GM18867 (cell line): Measurements from ENCODE around the gene BRCA2.

ENCODE experiments used
- ATAC-seq: cut with Tn5 transposase; IDR thresholded peaks from one replicate; pipeline ENCODE4 v1.9.1; 2021; ENCODE audit warnings: mild to moderate bottlenecking, moderate library complexity; ENCODE audit not compliant: unreplicated experiment

The BRCA2 gene

DNA sequence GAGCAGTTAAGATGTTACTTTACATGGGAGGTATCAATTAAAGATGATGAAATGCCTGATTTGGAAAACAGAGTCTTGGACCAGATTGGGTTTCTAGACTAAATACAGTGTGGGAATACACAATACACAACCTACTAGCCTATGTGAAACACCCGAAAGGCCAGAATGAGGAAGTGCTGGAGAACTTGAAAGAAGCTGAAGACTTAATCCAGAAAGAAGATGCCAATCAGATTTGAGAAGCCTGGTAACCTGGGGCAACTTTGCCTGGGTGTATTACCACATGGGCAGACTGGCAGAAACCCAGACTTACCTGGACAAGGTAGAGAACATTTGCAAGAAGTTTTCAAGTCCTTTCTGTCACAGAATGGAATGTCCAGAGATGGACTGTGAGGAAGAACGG is 69.4 kb downstream of the BRCA2 start:
- ATAC-seq: no peak

DNA sequence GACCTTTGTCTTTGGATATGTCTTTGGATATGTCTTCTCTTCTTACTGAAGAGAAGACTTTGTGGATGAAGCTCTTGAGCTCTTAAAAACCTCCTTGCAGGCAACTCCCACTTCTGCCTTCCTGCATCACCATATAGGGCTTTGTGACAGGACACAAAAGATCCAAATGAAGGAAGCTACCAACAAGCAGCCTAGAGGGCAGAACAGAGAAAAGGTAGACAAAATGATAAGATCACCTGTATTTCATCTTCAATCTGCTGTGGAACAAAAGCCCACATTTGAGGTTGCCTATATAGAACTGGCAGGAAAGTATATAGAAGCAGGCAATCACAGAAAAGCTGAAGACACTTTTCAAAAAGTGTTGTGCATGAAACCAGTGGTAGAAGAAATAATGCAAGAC is 70.1 kb downstream of the BRCA2 start:
- ATAC-seq: no peak

DNA sequence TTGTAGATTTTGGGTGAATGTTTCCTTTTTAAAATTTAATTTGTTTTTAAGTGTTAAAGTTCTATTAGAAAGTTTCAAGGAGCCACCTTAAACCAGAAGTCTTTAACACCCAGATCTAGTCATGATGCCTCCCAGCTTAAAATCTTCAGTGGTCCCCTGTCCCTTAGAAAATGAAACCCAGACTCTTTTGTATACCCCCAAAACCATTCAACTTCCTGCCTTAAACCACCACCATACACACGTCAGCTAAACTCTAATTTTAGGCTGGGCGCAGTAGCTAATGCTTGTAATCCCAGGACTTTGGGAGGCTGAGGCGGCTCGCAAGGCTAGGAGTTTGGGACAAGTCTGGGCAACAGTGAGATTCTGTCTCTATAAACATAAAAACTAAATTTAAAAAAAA is 74.7 kb downstream of the BRCA2 start:
- ATAC-seq: no peak

DNA sequence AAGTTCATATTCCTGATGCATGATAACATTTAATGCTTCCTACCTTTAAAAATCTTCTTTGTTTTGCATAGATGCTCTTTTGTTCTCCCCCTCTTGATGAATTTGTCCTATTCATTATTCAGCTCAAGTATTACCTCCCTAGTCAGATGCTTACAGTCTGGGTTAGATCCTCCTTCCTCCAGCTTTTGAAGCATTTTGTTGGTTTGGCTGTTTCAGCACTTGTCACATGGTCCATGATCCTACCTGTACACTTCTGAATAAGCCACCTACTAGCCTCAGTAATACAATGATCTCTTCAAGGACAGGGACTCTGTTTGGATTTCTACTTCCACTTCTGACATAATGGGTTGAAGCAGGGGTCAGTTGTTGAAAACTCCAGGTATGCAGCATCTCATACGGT is 75.2 kb downstream of the BRCA2 start:
- no peak for ATAC-seq

DNA sequence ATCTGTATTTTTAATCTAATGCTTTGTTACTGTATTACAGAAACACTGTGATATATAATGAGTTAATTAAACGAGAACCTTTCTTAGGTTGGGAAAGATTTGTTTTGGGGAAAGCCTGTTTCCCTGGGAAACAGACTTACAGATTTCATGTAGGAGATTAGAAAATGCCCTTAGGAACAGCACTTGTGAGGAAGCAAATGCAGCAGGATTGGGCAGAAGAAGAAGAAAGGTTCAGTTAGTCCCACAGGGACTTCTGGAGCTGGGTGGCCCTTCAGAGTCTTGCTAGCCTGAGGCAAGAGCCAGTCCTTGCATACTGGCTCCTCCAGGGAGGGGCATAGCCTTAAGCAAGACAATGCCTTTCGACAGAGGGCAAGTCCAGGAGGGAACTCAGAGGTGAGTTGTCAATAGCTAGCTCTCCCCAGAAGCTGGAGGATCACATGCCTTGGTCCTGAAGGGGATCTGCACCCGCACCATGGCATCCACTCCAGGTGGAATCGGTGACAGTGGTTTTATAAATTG is 75.9 kb downstream of the BRCA2 start:
- ATAC-seq: no peak

DNA sequence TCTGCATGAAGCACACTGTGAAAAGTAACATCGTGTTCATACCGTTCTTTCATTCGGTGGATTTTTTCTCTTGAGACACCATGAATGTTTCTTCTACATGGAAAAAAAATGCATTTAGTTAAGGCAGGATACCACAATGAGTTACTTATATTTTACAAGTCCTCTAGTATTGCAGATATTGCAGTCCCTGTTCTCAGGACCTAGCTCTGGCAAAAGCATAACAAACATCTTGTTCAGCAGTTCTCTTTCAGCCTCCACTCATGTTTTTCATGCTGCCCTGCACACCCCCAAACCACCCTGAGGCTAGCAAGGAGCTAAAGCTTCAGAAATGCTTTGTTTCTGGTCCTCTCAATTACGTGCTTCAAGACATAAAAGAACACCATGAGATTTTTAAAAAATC is 87.8 kb downstream of the BRCA2 start:
- no peak for ATAC-seq

DNA sequence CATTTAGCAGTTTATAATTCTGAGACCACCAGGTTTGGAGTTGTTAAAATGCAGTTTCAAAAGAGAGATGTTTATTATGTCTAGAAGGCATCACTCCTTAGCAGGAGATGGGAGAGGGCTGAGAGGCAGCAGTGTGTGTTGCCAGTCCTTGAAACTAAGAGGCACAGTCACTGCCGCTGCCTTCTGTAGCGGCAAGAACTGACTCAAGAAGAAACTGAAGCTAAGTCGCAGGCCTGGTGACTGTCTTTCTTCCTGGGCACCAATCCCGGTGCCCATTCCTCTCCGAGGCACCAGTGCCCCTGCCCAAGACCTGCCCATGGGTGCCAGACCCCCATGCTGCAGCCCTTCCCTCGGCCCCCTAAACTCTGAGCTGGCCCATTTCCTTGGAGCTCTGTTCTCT is 92.5 kb downstream of the BRCA2 start:
- peak; percentile 88 for ATAC-seq

DNA sequence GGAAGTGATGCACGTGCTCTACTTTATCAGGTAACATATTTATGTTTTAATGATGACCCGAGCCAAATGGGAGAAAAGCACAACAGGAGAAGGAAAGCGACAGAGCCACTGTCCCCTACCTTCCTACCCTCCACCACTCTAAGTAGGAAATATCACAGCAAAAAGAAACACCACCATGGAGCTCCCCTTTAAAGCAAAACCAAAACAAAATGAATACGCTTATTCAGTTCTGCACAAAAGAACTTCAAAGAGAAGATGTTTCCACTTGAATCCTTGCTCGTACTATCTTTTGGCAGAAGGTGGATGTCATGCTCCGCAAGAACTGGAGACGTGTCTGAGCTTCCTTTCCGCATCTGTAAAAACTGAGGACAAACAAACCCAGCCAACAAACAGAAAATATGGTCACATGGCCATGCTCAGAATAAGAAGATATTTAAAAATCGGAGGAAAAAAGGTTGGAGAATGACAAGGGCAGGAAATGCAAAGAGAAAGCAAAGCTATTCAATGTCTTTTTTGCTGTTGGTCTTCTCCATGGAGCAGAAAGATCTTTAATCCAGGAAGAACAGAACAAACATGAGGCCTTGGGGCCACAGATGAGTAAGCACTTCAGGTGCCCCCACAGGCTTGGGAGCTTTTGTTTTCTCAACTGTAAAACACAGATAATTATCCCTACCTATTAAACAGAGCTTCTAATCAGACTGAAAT is 93.1 kb downstream of the BRCA2 start:
- peak; percentile 34 for ATAC-seq

DNA sequence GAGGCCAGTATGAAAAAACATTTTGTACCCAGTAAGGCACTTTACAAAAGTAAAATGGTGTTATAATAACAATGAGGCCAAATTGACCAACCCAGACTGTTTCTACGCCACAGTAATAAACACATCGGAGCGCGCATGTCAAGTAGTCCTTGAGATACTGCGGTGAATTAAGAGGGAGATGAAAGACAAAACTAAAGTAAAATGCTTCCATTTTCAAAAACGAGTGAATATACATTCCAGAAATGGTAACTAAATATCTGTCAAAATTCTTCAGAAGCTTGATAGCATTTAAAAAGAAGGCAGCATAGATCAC is 93.6 kb downstream of the BRCA2 start:
- no peak for ATAC-seq

DNA sequence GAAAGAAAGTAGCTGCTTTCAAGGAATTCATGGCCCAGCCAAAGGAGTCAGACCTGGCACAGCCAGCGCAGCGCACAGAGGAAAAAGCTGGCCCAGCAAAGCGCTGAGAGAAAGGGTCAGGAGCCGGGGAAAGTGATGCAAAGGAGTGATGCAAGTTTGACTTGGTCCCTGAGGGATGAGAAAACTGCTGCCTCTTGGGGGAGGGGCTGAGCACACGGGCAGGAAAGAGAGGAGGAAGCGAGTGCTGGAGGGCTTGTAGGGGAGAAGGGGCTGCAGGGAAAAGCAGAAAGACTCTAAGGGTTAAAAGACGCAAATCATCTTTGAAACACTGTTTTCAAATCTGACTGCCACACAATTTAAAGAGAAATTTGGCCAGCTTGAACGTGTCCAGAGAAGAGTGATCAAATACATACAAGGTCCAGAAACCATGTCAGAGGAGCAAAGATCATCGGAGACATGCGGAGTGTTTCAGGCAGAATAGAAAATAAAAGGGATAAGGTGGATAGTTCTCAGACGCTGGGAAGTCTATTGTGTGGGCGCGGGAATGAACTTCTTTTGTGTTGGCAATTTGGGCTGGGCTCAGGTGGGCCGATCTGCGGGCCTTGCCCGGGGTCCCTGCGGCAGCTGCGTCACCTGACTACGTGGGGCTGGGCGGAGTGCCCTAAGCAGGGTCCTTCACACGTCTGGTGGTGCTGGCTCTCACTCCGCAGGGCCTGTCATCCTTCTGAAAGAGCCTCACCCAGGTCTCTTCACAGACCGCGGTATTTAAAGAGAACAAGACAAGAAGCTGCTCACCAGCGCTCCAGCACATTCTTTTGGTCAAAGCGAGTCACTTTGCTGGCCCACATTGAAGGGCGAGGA is 94.5 kb downstream of the BRCA2 start:
- ATAC-seq: no peak

DNA sequence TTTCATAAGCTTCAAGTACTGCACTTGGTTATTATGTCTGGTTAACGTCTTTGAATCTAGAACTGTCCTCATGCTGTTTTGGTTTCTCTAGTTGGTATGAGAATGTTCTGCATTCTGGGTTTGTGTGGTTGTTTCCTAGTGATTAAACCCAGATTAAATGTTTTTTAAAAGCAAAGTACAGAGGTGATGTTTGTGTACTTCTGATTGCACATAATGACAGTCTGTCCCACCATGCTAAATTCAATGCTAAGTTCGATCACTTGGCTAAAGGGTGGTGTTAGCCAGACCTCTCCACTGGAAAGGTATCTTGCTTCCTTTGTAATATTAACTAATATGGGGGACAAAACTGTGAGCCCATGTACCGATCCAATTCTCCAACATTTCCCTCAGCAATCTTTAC is 98.0 kb downstream of the BRCA2 start:
- ATAC-seq: no peak

DNA sequence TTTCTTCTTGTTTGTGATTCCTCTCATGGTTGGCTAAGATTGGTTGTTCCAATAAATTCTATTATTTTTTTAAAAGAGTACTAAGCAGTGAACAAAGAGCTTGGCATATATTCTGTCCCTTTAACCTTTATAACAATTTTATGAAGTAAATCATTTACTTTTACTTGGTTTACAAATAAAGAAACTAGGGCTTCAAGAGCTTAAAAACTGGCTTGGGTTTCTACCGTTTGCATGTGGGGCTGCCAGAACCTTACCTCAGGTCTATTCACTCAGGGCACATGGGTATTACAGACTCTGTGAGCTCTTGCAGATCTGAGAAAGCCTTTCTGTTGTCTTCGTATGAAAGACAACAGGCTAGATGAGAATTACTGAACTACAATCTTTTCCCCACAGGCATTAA is 99.3 kb downstream of the BRCA2 start:
- ATAC-seq: no peak

DNA sequence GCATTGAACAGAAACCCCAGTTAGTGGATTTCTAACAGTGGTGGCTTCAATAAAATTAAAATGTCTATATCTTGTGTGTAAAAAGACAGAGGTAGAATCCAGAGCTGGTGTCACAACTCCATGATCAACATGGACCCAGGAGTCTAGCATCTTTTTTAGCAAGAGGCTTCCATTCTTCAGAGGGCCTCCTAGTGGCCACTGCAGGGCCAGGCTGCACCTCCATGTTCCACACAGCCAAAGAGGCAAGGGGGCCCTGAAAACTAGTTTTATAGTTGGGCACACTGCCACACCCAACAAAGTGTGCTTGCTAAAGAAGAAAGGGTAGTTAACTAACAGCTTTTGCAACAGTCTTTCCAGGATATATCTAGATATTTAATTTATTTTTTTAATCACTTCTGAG is 99.7 kb downstream of the BRCA2 start:
- ATAC-seq: no peak

DNA sequence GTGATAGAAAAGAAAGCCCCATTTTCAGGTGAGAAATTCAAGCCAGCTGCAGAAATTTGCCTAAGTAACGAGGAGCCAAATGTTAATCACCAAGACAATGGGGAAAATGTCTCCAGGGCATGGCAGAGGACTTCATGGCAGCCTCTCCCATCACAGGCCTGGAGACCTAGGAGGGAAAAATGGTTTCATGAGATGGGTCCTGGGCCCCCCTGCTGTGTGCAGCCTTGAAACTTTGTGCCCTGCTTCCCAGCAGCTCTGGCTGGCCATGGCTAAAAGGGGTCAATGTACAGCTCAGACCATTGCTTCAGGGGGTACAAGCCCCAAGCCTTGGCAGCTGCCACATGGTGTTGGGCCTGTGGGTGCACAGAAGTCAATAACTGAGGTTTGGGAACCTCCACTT is 102.7 kb downstream of the BRCA2 start:
- no peak for ATAC-seq

DNA sequence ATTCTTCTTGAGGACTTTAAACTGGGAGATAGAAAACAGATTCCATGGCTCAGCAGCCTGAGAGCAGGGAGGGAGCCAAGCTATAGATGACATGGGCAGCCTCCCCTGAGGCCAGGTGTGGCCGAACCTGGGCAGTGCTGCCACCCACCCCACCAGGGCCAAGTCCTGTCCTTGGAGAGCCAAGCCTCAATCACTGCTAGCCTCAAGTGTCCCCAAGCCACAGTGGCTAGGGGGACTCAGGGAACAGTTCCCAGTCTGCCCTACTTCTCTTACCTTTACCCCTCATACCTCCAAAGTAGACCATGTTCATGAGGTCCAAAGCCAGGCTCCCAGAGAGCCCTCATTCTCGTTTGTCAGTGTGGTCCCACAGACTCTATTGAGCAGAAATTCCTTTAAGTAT is 104.6 kb downstream of the BRCA2 start:
- ATAC-seq: no peak

DNA sequence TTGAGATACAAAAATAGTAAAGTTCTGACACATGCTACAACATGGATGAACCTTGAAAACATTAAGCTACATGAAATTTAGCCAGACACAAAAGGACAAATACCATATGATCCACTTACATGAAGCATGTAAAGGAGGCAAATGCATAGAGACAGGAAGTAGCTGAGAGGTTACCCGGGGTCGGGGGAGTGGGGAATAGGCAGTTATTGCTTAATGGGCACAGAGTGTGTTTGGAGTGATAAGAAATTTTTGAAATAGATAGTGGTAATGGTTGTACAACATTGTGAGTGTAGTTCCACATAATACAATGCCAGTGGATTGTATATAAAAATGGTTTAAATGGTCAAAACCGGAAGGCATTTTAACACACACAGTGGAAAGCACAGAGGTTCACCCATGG is 108.3 kb downstream of the BRCA2 start:
- ATAC-seq: no peak

DNA sequence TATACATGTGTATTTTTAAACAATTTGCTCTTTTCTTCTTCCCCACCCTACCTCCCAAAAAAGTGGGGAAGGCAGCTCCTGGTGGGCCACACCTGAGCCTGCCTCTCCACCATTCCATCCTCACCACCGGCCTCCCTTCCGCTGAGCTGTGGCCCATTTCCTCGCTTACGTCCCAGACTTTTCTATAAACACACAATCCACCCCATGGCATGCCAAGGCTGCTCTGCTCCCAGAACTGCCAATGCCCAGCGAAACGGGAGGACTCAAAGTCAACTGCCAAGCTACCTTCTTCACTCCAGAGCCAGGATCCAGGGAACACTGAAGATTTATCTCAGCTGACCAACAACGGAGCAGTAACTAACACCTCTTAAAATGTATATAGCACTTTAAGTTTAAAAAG is 109.8 kb downstream of the BRCA2 start:
- no peak for ATAC-seq

DNA sequence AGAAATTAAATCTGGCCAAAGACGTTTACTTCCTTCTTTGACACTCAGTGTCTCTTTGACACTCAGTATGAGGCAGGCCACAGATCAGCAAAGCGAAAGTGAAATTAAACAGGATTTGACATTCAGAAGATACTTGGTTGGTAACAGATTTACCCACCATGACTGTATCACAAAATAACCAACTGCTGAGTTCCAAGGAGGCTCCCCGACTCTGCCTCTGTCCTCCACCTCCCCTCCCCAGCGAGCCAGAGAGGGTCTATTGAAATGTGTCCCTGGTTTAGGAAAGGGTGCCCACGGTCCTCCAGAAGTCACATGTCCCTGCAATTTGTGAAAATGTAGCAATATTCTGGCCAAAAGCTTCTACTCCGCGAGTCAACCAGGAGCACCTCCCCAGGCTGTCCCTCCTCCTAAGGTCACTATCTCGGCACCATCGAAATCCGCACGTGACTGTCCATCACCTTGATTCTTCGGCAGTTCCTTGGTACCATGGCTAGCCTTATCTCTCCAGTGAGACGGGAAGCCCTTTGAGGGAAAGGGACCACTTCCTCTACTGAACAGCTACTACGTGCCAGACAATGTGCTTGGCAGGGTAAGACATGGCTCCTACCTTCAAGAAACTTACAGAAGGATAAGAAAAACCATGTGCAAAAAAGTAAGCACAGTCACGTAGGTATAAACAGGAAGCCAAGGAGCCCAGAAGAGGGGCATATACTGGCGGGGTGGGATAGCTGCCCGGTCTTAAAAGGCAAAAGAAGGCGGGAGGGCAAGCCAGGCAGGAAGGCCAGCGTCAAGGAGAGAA is 111.1 kb downstream of the BRCA2 start:
- ATAC-seq: peak; percentile 50

DNA sequence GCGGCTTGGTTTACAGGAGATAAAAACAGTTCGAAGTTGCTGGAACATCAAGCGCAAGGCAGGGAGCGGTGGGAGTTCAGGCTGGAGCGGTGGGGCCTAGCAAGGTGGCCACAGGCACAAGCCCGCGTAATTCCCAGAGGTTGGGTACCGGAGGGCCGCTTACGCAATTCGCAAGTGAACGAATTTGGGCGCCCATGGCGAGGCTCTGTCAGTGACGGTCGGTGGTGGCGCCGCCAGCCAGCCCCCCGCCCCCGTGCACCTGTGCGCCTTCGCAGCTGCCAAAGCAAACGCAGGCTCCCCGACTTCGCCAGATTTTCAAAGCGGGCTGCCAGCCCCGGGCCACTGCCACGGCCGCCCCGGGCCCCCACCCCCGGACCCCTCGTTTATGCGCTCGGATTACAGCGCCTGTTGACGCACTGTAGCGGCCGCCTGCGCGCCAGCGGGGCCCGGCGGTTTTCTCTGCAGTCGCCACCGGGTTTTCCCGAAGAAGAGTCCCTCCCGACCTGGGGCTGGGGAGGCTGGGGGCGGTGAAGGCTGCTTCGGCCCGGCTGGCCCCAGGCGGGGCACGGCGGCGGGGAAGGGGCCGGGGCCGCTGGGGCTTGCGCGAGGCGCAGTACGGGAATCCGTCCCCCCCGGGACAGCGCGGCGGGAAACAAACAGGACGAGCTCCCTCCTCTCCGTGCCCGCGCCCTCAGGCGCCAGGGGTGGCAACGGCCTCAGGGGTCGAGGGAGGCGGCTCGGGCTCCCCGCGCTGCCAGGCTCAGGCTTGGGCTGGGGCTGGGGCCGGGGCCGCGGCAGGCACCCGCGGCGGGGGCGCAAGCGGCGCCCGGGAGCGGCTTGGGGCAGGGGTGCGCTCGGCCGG is 111.9 kb downstream of the BRCA2 start:
- peak; percentile 17 for ATAC-seq

DNA sequence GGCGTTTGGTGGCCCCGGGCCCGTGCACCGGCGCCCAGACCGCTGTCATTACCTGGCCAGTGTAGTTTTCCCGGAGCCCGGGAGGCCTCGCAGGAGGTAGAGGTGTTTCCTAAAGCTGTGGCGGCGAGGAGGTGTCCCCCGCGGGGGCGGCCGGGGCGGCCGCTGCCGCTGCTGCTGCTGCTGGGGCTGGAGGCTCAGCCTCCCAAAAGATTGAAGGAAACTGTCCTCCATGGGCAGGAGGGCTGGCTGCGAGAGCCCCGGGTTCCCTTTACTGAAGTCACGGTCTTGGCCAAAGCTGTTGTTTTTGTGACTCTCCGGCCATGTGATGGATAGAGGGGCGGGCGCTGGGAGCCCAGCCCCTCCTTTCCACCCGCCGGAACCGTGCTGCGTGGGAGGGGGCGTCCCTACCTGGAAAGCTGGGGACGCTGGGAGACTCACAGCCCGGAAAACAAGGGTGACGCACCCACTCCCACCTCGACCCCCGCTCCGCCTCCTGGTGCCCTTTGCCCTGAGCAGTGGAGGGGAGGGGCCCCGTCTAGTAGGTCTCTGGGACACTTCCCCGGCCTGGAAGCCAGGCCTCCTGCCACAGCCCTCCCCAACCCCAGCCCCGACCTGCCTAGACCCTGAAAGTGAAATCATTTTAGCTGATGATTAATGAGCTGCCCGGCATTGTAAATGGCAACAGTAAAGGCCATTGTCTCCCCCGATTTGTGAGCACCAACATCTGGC is 112.7 kb downstream of the BRCA2 start, which contains the start of gene N4BP2L1:
Gene N4BP2L1, minus strand, starts transcription at position 279 of the 729 bp plus-strand sequence. Its CDS starts 48 bp downstream, at position 231.
- ATAC-seq: peak; percentile 74
